HepG2 (cell line): ENCODE data around the gene TTC23L.

Source experiments
- CHD2 ChIP-seq: IDR thresholded peaks from 2 replicates; pipeline ENCODE4 v1.6.1; 2011; ENCODE audit warnings: low read depth, low read length, improper control_type of control experiment
- ELK4 ChIP-seq: sonication (generic); formaldehyde crosslinking; IDR thresholded peaks from 2 replicates; pipeline ENCODE4 v1.9.0; 2021; ENCODE audit warnings: missing genetic modification reagents, borderline replicate concordance
- EZH2 ChIP-seq: conservative IDR thresholded peaks from 2 replicates; pipeline ENCODE4 v1.6.1; 2012; ENCODE audit warnings: mild to moderate bottlenecking, low read depth, low read length, moderate library complexity
- GABPA ChIP-seq, 2 experiments: IDR thresholded peaks; 2 replicates each; pipeline ENCODE4 v1.6.1; 2011 to 2016; ENCODE audit warnings: low read depth in 2 of 2, low read length in 1 of 2, missing biosample characterization in 1 of 2, missing genetic modification characterization in 1 of 2
- HCFC1 ChIP-seq: fragments of 150-350 bp; IDR thresholded peaks from 2 replicates; pipeline ENCODE4 v1.6.1; 2014; ENCODE audit warnings: low read depth, low read length
- NFIC ChIP-seq: IDR thresholded peaks from 2 replicates; pipeline ENCODE4 v1.6.1; 2012; ENCODE audit warnings: mild to moderate bottlenecking, low read length, inconsistent platforms
- NR2C2 ChIP-seq: sonication (generic); formaldehyde crosslinking; IDR thresholded peaks from 2 replicates; pipeline ENCODE4 v1.4.0; 2020; ENCODE audit warnings: missing genetic modification reagents, mild to moderate bottlenecking, moderate library complexity, borderline replicate concordance
- POLR2A ChIP-seq, 2 experiments: IDR thresholded peaks; 2 replicates each; pipeline ENCODE4 v1.6.1; 2011; ENCODE audit warnings: low read depth in 2 of 2, low read length in 2 of 2, mild to moderate bottlenecking in 1 of 2, moderate library complexity in 1 of 2; ENCODE audit not compliant: insufficient read depth in 1 of 2
- POLR2AphosphoS5 ChIP-seq: IDR thresholded peaks from 2 replicates; pipeline ENCODE4 v1.6.1; 2012; ENCODE audit warnings: low read depth, low read length
- RAD51 ChIP-seq: fragments of 450-650 bp; IDR thresholded peaks from 2 replicates; pipeline ENCODE4 v1.6.1; 2016; ENCODE audit warnings: borderline replicate concordance
- RELA ChIP-seq: sonication (generic); formaldehyde crosslinking; IDR thresholded peaks from 2 replicates; pipeline ENCODE4 v1.4.0; 2020; ENCODE audit warnings: missing genetic modification reagents
- REST ChIP-seq, 2 experiments: IDR thresholded peaks; 2 replicates each; pipeline ENCODE4 v1.6.1; 2011 to 2012; ENCODE audit warnings: low read length in 2 of 2, borderline replicate concordance in 1 of 2, low read depth in 1 of 2, mild to moderate bottlenecking in 1 of 2, moderate library complexity in 1 of 2
- SMAD1 ChIP-seq: sonication (generic); formaldehyde crosslinking; IDR thresholded peaks from 2 replicates; pipeline ENCODE4 v1.4.0; 2020; ENCODE audit warnings: missing genetic modification reagents, low read depth, mild to moderate bottlenecking, borderline replicate concordance
- TCF12 ChIP-seq, 2 experiments: fragments of 450-650 bp in 1 of 2; sonication (generic) in 1 of 2; formaldehyde crosslinking in 1 of 2; IDR thresholded peaks; 2 replicates each; pipeline versions ENCODE4 v1.6.1 to v1.8.0; 2017 to 2022; ENCODE audit warnings: antibody characterized with exemption in 1 of 2, mild to moderate bottlenecking in 1 of 2, missing genetic modification reagents in 1 of 2, moderate library complexity in 1 of 2

- TF ChIP-seq ELK4 (CRISPR knock-in tag), result no peak
- TF ChIP-seq NFIC, result no peak
- TF ChIP-seq SMAD1 (CRISPR knock-in tag), result no peak
- TF ChIP-seq POLR2AphosphoS5, result no peak
- no peak for TF ChIP-seq RAD51
- no peak for TF ChIP-seq EZH2
- TF ChIP-seq CHD2, result no peak
- no peak for TF ChIP-seq GABPA (IDR thresholded peaks at IDR 0.05; ENCODE audit: low read depth, low read length)
- TF ChIP-seq GABPA (CRISPR knock-in tag; IDR thresholded peaks at IDR 0.05; ENCODE audit: low read depth), result no peak
- TF ChIP-seq POLR2A (IDR thresholded peaks at IDR 0.05; ENCODE audit: insufficient read depth in 1 of 2, low read depth in 2 of 2, low read length in 2 of 2), result no peak
- TF ChIP-seq HCFC1, result no peak
- no peak for TF ChIP-seq REST (IDR thresholded peaks at IDR 0.05; ENCODE audit: borderline replicate concordance in 1 of 2, low read depth in 1 of 2, low read length in 2 of 2)
- TF ChIP-seq TCF12 (IDR thresholded peaks at IDR 0.05), result no peak
- TF ChIP-seq TCF12 (CRISPR knock-in tag; IDR thresholded peaks at IDR 0.05), result no peak
- no peak for TF ChIP-seq RELA
- TF ChIP-seq NR2C2 (CRISPR knock-in tag), result no peak
Measured at GRCh38 chr5:34849253-34849652, 10.3 kb downstream of the TTC23L start.
